CMK (cell line): Measurements from ENCODE around the gene SORCS1.

Experiments
- DNase-seq: peaks from one replicate; pipeline ENCODE4 v3.0.0-alpha.2; 2010; ENCODE audit warnings: low read depth

SORCS1 gene

GRCh38 chr10:106991091-106991490, 173.4 kb downstream of the SORCS1 start:
- DNase-seq: no peak

- DNase-seq: no peak
Measured at GRCh38 chr10:106987362-106987761, 177.1 kb downstream of the SORCS1 start.

- no peak for DNase-seq
Measured at GRCh38 chr10:106982268-106982667, 182.2 kb downstream of the SORCS1 start.

- no peak for DNase-seq
Measured at GRCh38 chr10:106981452-106982075, 182.9 kb downstream of the SORCS1 start.

- no peak for DNase-seq
Measured at GRCh38 chr10:106980495-106981451, 183.7 kb downstream of the SORCS1 start.

- DNase-seq: no peak
Measured at GRCh38 chr10:106978756-106979155, 185.8 kb downstream of the SORCS1 start.

GRCh38 chr10:106973716-106974115, 190.8 kb downstream of the SORCS1 start:
- DNase-seq: no peak

GRCh38 chr10:106973288-106973687, 191.2 kb downstream of the SORCS1 start:
- DNase-seq: no peak

GRCh38 chr10:106972381-106972780, 192.1 kb downstream of the SORCS1 start:
- DNase-seq: no peak

GRCh38 chr10:106971411-106971831, 193.1 kb downstream of the SORCS1 start:
- DNase-seq: no peak

GRCh38 chr10:106967452-106967851, 197.1 kb downstream of the SORCS1 start:
- no peak for DNase-seq

- no peak for DNase-seq
Measured at GRCh38 chr10:106960812-106961211, 203.7 kb downstream of the SORCS1 start.

- no peak for DNase-seq
Measured at GRCh38 chr10:106959521-106959920, 205.0 kb downstream of the SORCS1 start.

- DNase-seq: no peak
Measured at GRCh38 chr10:106958589-106959361, 205.7 kb downstream of the SORCS1 start.

- no peak for DNase-seq
Measured at GRCh38 chr10:106957823-106958588, 206.5 kb downstream of the SORCS1 start.

GRCh38 chr10:106956216-106956915, 208.1 kb downstream of the SORCS1 start:
- no peak for DNase-seq

- DNase-seq: no peak
Measured at GRCh38 chr10:106955133-106955532, 209.4 kb downstream of the SORCS1 start.

GRCh38 chr10:106952033-106952432, 212.5 kb downstream of the SORCS1 start:
- DNase-seq: no peak

- no peak for DNase-seq
Measured at GRCh38 chr10:106949680-106950478, 214.6 kb downstream of the SORCS1 start.

- DNase-seq: no peak
Measured at GRCh38 chr10:106947643-106948042, 216.9 kb downstream of the SORCS1 start.
